Psoas muscle (tissue), 8 donors: ENCODE measurements around the gene DMKN. TPM values are rescaled to one million over a fixed set of nuclear protein-coding genes. Genes with fewer than 3 reads are reported as not detected.

Experiments
- ATAC-seq, 4 donors: fragments of 200-7000 bp; cut with Tn5 transposase; one replicate each; pipeline ENCODE4 v1.9.1; 2020; ENCODE audit warnings: moderate library complexity in 3 of 4, mild to moderate bottlenecking in 2 of 4
- DNase-seq, 2 donors: peaks; one replicate each; pipeline ENCODE4 v3.0.0-alpha.2; 2020
- H3K27ac ChIP-seq: fragments of 200-600 bp; one replicate; pipeline ENCODE4 v1.8.0; 2022
- H3K27me3 ChIP-seq, 3 donors: fragments of 200-600 bp in 1 of 3; one replicate each; pipeline versions ENCODE4 v1.6.1 to v1.8.0; 2013 to 2022; ENCODE audit warnings: low read length in 2 of 3, mild to moderate bottlenecking in 2 of 3, moderate library complexity in 1 of 3; ENCODE audit not compliant: insufficient read depth in 3 of 3
- H3K36me3 ChIP-seq, 2 donors: fragments of 200-600 bp in 1 of 2; one replicate each; pipeline versions ENCODE4 v1.6.1 to v1.8.0; 2013 to 2022; ENCODE audit warnings: low read depth in 1 of 2, mild to moderate bottlenecking in 1 of 2, moderate library complexity in 1 of 2; ENCODE audit not compliant: insufficient read depth in 1 of 2
- H3K4me1 ChIP-seq: fragments of 200-600 bp; one replicate; pipeline ENCODE4 v1.8.0; 2022
- H3K4me3 ChIP-seq: fragments of 200-600 bp; one replicate; pipeline ENCODE4 v1.8.0; 2022; ENCODE audit warnings: mild to moderate bottlenecking
- H3K9me3 ChIP-seq: fragments of 200-600 bp; one replicate; pipeline ENCODE4 v1.8.0; 2022
- CTCF ChIP-seq: fragments of 200-600 bp; IDR thresholded peaks from one replicate; pipeline ENCODE4 v1.8.0; 2022; ENCODE audit warnings: antibody characterized with exemption
- WGBS, 3 donors: extraction: QIAGEN DNeasy Blood & Tissue Kit; methylation state at CpG; one replicate each; pipeline versions ENCODE4 v1.1.6 to v1.1.7; 2013; 5-methylcytosine and 5-hydroxymethylcytosine counted together
- intact Hi-C, 2 donors: fragments of 100-400 bp; cut with DNase I; formaldehyde crosslinking; loops; one replicate each; pipeline versions ENCODE4 v1.11.0 to v1.14.2; 2022
- polyA plus RNA-seq, 3 donors: library from polyadenylated mRNA; stranded (reverse); fragments of 200-250 nt; gene quantifications; one replicate each; pipeline ENCODE4 v1.2.3, GENCODE V29; 2013
- total RNA-seq, 4 donors: library from RNA; stranded (reverse); fragmentation: NEBNext Ultra II Directional in 2 of 4; extraction: Animal tissue kit (Norgen Biotek cat#: 25700) in 2 of 4; gene quantifications; one replicate each; pipeline versions ENCODE4 v1.2.1 to v1.2.4, GENCODE V29; 2021 to 2023
- donor health status: healthy with polysubstance abuse.
- donor health status: DM: no; HTN: no; CAD: no; lungs with moderate emphysema.
- donor health status: Bipolar disorder and iron deficiency.
- donor health status: healthy.
- donor health status: DM: yes; HTN: yes; CAD: no.
- donor health status: DM: no; HTN: no; CAD: no.
- donor health status: DM: no; HTN: no; CAD: no.
- donor health status: DM: yes; HTN: yes; CAD: no.

DMKN gene
- total and polyA plus RNA-seq, 7 donors = 0.21 to 0.77 (median 0.54) TPM; not detected in 1

DNA sequence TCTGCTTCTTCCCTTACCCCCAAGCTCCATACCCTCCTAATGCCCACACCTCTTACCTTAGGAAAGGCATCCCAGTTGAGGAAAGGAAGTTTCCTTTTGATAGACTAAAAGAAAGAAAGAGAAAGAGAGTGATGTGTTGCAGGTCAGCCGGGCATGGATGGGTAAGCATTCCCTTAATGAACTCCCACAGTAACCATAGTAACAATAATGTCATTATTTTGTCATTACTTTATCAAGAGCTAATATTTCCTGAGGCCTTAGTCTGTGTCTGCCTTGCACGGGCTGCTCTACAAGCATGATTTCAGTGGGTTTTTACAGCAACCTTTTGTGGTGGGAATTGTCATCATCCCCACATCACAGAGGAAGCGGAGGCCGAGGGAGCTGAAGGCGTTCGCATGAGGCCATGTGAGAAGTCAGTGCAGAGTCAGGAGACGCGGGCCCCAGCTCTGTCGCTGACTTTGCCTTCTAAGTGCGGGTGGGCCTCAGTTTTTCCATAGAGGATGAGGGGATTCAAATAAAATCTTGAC, 25.7 kb downstream of the DMKN start:
- Histone ChIP-seq H3K4me1 (no peaks in the 10 kb centered on the region), H3K27me3 (peaks cover 0 to 9% (median 0%) of the 10 kb centered on the region in 3 donors)
- no peak for TF ChIP-seq CTCF

GRCh38 chr19:35486268-35486708, 27.2 kb downstream of the DMKN start:
- H3K4me1 ChIP-seq = no peaks in the 10 kb centered on the region
- ATAC-seq (no peak), DNase-seq (no peak)
- H3K9me3 ChIP-seq = no peaks in the 10 kb centered on the region
- H3K4me3 ChIP-seq = no peak overlapping the region
- intact Hi-C loops = no loop called here
- no peaks in the 10 kb centered on the region for H3K36me3 ChIP-seq
- 80 to 90% (median 80%) methylated on average over 3 of the region's 3 CpGs for WGBS, 3 donors
- no peak for TF ChIP-seq CTCF
- no peak overlapping the region for H3K27ac ChIP-seq
- peaks cover 0 to 5% (median 0%) of the 10 kb centered on the region in 3 donors for H3K27me3 ChIP-seq

More for the DNA sequence above, 25.7 kb downstream of the DMKN start:
- Histone ChIP-seq H3K4me3 (no peak overlapping the region), H3K36me3 (no peaks in the 10 kb centered on the region), H3K9me3 (no peaks in the 10 kb centered on the region), H3K27ac (no peak overlapping the region)
- ATAC-seq (no peak), DNase-seq (no peak)
- intact Hi-C loops = no loop called here
- WGBS, 3 donors = 83 to 87% (median 84%) methylated on average over 10 of the region's 10 CpGs

GRCh38 chr19:35484252-35485036, 29.0 kb downstream of the DMKN start:
- 51 to 54% (median 52%) methylated on average over 7 of the region's 7 CpGs for WGBS, 3 donors

DNA sequence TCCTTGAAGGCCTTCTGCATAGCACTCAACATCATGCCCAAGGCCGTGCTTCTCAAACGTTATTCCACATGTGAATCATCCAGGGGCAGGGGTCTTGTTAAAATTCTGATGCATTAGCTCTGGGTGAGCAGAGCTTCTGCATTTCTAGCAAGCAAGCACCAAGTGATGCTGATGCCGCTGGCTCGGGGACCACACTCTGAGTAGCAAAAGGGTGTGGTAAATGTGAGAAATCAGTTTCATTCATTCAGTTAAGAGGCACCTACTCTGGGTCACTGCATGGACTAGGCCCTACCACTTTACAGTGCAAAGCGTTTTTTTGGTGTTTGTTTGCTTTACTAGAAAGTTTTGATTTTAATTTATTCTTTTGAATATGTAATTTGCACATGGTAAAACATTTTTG, 30.4 kb downstream of the DMKN start:
- TF ChIP-seq CTCF = no peak
- DNase-seq (no peak), ATAC-seq (no peak)
- intact Hi-C loops = no loop called here
- no peak overlapping the region for H3K27ac ChIP-seq
- no peaks in the 10 kb centered on the region for H3K4me1 ChIP-seq
- no peaks in the 10 kb centered on the region for H3K9me3 ChIP-seq
- 65 to 73% (median 68%) methylated on average over 5 of the region's 5 CpGs for WGBS, 3 donors
- no peak overlapping the region for H3K4me3 ChIP-seq
- no peaks in the 10 kb centered on the region for H3K27me3 ChIP-seq
- H3K36me3 ChIP-seq = no peaks in the 10 kb centered on the region

More at GRCh38 chr19:35484252-35485036, 29.0 kb downstream of the DMKN start:
- H3K9me3 ChIP-seq = no peaks in the 10 kb centered on the region
- intact Hi-C loops = no loop called here
- no peaks in the 10 kb centered on the region for H3K4me1 ChIP-seq
- ATAC-seq = no peak
- H3K4me3 ChIP-seq = no peak overlapping the region
- peaks cover 0 to 3% (median 0%) of the 10 kb centered on the region in 3 donors for H3K27me3 ChIP-seq
- TF ChIP-seq CTCF = no peak
- no peaks in the 10 kb centered on the region for H3K36me3 ChIP-seq
- DNase-seq = no peak
- H3K27ac ChIP-seq = no peak overlapping the region
